HG03135 (cell line): ENCODE results near the gene FAM171A2.

Experiments used
- ATAC-seq: cut with Tn5 transposase; IDR thresholded peaks from one replicate; pipeline ENCODE4 v1.9.1; 2021; ENCODE audit warnings: mild to moderate bottlenecking, moderate library complexity; ENCODE audit not compliant: unreplicated experiment

The FAM171A2 gene

GRCh38 chr17:44323359-44324091 is 40.1 kb downstream of the FAM171A2 start:
- no peak for ATAC-seq

- no peak for ATAC-seq
Measured at GRCh38 chr17:44322236-44322895, 41.3 kb downstream of the FAM171A2 start.

GRCh38 chr17:44321246-44322120 is 42.2 kb downstream of the FAM171A2 start:
- no peak for ATAC-seq

GRCh38 chr17:44320066-44320465 is 43.6 kb downstream of the FAM171A2 start:
- no peak for ATAC-seq

GRCh38 chr17:44318077-44318892 is 45.4 kb downstream of the FAM171A2 start:
- ATAC-seq = no peak

GRCh38 chr17:44317545-44317944 is 46.1 kb downstream of the FAM171A2 start:
- no peak for ATAC-seq

GRCh38 chr17:44315760-44316731 is 47.6 kb downstream of the FAM171A2 start:
- ATAC-seq = no peak

- no peak for ATAC-seq
Measured at GRCh38 chr17:44314869-44315661, 48.6 kb downstream of the FAM171A2 start.

GRCh38 chr17:44314524-44314868 is 49.2 kb downstream of the FAM171A2 start:
- no peak for ATAC-seq

GRCh38 chr17:44314031-44314430 is 49.6 kb downstream of the FAM171A2 start:
- ATAC-seq = no peak

GRCh38 chr17:44312396-44313104 is 51.1 kb downstream of the FAM171A2 start:
- no peak for ATAC-seq

- ATAC-seq = no peak
Measured at GRCh38 chr17:44311562-44312181, 52.0 kb downstream of the FAM171A2 start.

- ATAC-seq = no peak
Measured at GRCh38 chr17:44310609-44311376, 52.9 kb downstream of the FAM171A2 start.

- no peak for ATAC-seq
Measured at GRCh38 chr17:44310188-44310587, 53.5 kb downstream of the FAM171A2 start.

- no peak for ATAC-seq
Measured at GRCh38 chr17:44309472-44309871, 54.2 kb downstream of the FAM171A2 start.

GRCh38 chr17:44308865-44309264 is 54.8 kb downstream of the FAM171A2 start:
- no peak for ATAC-seq

- ATAC-seq = peak; percentile 51
Measured at GRCh38 chr17:44308320-44308818, 55.3 kb downstream of the FAM171A2 start, which contains the start of gene RUNDC3A. Gene RUNDC3A (plus strand): TSS chr17:44308601. CDS start chr17:44308833, 232 bp downstream.
